Astrocyte (in vitro differentiated cells and primary cell): ENCODE measurements around the gene OR2T12. TPM values are rescaled to one million over a fixed set of nuclear protein-coding genes. Genes with fewer than 3 reads are reported as not detected.
"Not testable (repeated sequence)": the region's sequence is repeated elsewhere in the genome, so short reads cannot be mapped to it uniquely, and the experiment has no call there.

Experiments
- DNase-seq: peaks from one replicate; pipeline ENCODE4 v3.0.0-alpha.2; 2010; ENCODE audit warnings: low read depth
- FAIRE-seq: peaks from 2 replicates; lab custom pipeline; 2011; peaks lifted over from hg19 to GRCh38; lab: Jason Lieb, UNC
- H2AFZ ChIP-seq: 2 replicates; pipeline ENCODE4 v1.6.0; 2012; ENCODE audit warnings: low read depth, low read length, inconsistent platforms
- H3K27ac ChIP-seq: 2 replicates; pipeline ENCODE4 v1.5.1; 2011; ENCODE audit warnings: low read depth, low read length, inconsistent platforms
- H3K27me3 ChIP-seq: 2 replicates; pipeline ENCODE4 v1.6.0; 2011; ENCODE audit warnings: low read length, inconsistent platforms; ENCODE audit not compliant: insufficient read depth
- H3K36me3 ChIP-seq: 2 replicates; pipeline ENCODE4 v1.5.1; 2011; ENCODE audit warnings: low read length, inconsistent platforms; ENCODE audit not compliant: insufficient read depth
- H3K4me1 ChIP-seq: 2 replicates; pipeline ENCODE4 v1.5.1; 2011; ENCODE audit warnings: low read length, inconsistent platforms; ENCODE audit not compliant: insufficient read depth
- H3K4me2 ChIP-seq: 2 replicates; pipeline ENCODE4 v1.6.0; 2012; ENCODE audit warnings: low read length, inconsistent platforms
- H3K4me3 ChIP-seq: 2 replicates; pipeline ENCODE4 v1.5.1; 2011; ENCODE audit warnings: low read depth, mild to moderate bottlenecking, low read length, inconsistent platforms; ENCODE audit not compliant: insufficient read depth
- H3K79me2 ChIP-seq: 2 replicates; pipeline ENCODE4 v1.6.0; 2012; ENCODE audit warnings: mild to moderate bottlenecking, low read length, inconsistent platforms; ENCODE audit not compliant: insufficient read depth
- H3K9ac ChIP-seq: 2 replicates; pipeline ENCODE4 v1.6.0; 2012; ENCODE audit warnings: mild to moderate bottlenecking, low read length, inconsistent platforms
- H3K9me3 ChIP-seq: 2 replicates; pipeline ENCODE4 v1.5.1; 2012; ENCODE audit warnings: low read depth, mild to moderate bottlenecking, low read length, inconsistent platforms; ENCODE audit not compliant: insufficient read depth
- H4K20me1 ChIP-seq: 2 replicates; pipeline ENCODE4 v1.6.0; 2012; ENCODE audit warnings: low read length, inconsistent platforms; ENCODE audit not compliant: insufficient read depth
- H3K27ac Mint-ChIP-seq: one replicate; pipeline ENCODE4 v1.8.0; 2021; ENCODE audit warnings: mild to moderate bottlenecking, mixed read lengths; ENCODE audit not compliant: unreplicated experiment
- H3K27me3 Mint-ChIP-seq: one replicate; pipeline ENCODE4 v1.8.0; 2021; ENCODE audit warnings: low read depth, mixed read lengths; ENCODE audit not compliant: unreplicated experiment
- H3K36me3 Mint-ChIP-seq: one replicate; pipeline ENCODE4 v1.8.0; 2021; ENCODE audit warnings: low read depth, mixed read lengths; ENCODE audit not compliant: unreplicated experiment
- H3K4me1 Mint-ChIP-seq: one replicate; pipeline ENCODE4 v1.8.0; 2021; ENCODE audit warnings: low read depth, mixed read lengths; ENCODE audit not compliant: unreplicated experiment
- H3K4me3 Mint-ChIP-seq: one replicate; pipeline ENCODE4 v1.8.0; 2021; ENCODE audit warnings: mild to moderate bottlenecking, moderate library complexity, mixed read lengths; ENCODE audit not compliant: unreplicated experiment
- H3K9me3 Mint-ChIP-seq: one replicate; pipeline ENCODE4 v1.8.0; 2021; ENCODE audit warnings: mild to moderate bottlenecking, mixed read lengths; ENCODE audit not compliant: unreplicated experiment
- CTCF ChIP-seq: IDR thresholded peaks from 2 replicates; pipeline ENCODE4 v1.5.1; 2011; ENCODE audit warnings: low read depth, mild to moderate bottlenecking, inconsistent platforms, low read length, moderate library complexity; ENCODE audit not compliant: insufficient read depth
- EZH2 ChIP-seq: IDR thresholded peaks from 2 replicates; pipeline ENCODE4 v1.6.1; 2012; ENCODE audit warnings: mild to moderate bottlenecking, low read length, inconsistent platforms; ENCODE audit not compliant: insufficient read depth
- total RNA-seq: library from RNA; stranded (reverse); gene quantifications from 2 replicates; pipeline ENCODE4 v1.2.1, GENCODE V29; 2021

Gene OR2T12
- total RNA-seq, 1 donor from 2014 or later = not detected

GRCh38 chr1:248277876-248278275, 25.3 kb downstream of the OR2T12 start, which contains the start of gene OR2T33:
Gene OR2T33, minus strand, starts transcription at chr1:248277976. Its CDS starts 4,162 bp downstream, at chr1:248273814.
- H3K36me3 Mint-ChIP-seq = no peaks in the 10 kb centered on the region
- H3K9me3 Mint-ChIP-seq = peaks cover 5% of the 10 kb centered on the region

GRCh38 chr1:248273225-248273624, 30.0 kb downstream of the OR2T12 start:
- not testable (repeated sequence) for H4K20me1 ChIP-seq, H3K4me1 Mint-ChIP-seq, DNase-seq, H3K4me1 ChIP-seq, H3K36me3 ChIP-seq, FAIRE-seq, H2AFZ ChIP-seq, H3K27me3 ChIP-seq, H3K9me3 Mint-ChIP-seq, H3K4me3 Mint-ChIP-seq, H3K36me3 Mint-ChIP-seq, H3K27ac ChIP-seq, H3K79me2 ChIP-seq, H3K27me3 Mint-ChIP-seq, H3K9me3 ChIP-seq, H3K4me3 ChIP-seq, H3K27ac Mint-ChIP-seq, H3K9ac ChIP-seq, H3K4me2 ChIP-seq

More at GRCh38 chr1:248277876-248278275, 25.3 kb downstream of the OR2T12 start, which contains the start of gene OR2T33:
- DNase-seq = no peak
- Histone ChIP-seq H3K4me2 (no peak within 1 kb of the TSS), H3K9ac (no peak within 1 kb of the TSS), H3K79me2 (no peaks in the 10 kb centered on the region), H3K36me3 (no peaks in the 10 kb centered on the region), H3K27me3 (no peaks in the 10 kb centered on the region), H3K27ac (no peak within 1 kb of the TSS), H4K20me1 (no peaks in the 10 kb centered on the region), H3K4me3 (no peak within 1 kb of the TSS), H2AFZ (no peak within 1 kb of the TSS), H3K4me1 (no peaks in the 10 kb centered on the region), H3K9me3 (peaks cover 8% of the 10 kb centered on the region)
- H3K27me3 Mint-ChIP-seq = no peaks in the 10 kb centered on the region
- H3K27ac Mint-ChIP-seq = no peak within 1 kb of the TSS
- H3K4me3 Mint-ChIP-seq = no peak within 1 kb of the TSS
- no peaks in the 10 kb centered on the region for H3K4me1 Mint-ChIP-seq
- FAIRE-seq = no peak
- no peak for TF ChIP-seq EZH2
- no peak for TF ChIP-seq CTCF

GRCh38 chr1:248268178-248268577, 35.0 kb downstream of the OR2T12 start:
- H4K20me1 ChIP-seq = no peaks in the 10 kb centered on the region
- H3K4me2 ChIP-seq = no peak overlapping the region
- no peak overlapping the region for H2AFZ ChIP-seq
- no peaks in the 10 kb centered on the region for H3K27me3 Mint-ChIP-seq
- H3K9ac ChIP-seq = no peak overlapping the region
- FAIRE-seq = no peak
- H3K9me3 ChIP-seq = no peaks in the 10 kb centered on the region
- H3K27ac Mint-ChIP-seq = no peak overlapping the region
- TF ChIP-seq EZH2 (no peak), CTCF (no peak)
- no peak for DNase-seq
- H3K27ac ChIP-seq = no peak overlapping the region
- no peaks in the 10 kb centered on the region for H3K79me2 ChIP-seq
- H3K9me3 Mint-ChIP-seq = no peaks in the 10 kb centered on the region
- H3K27me3 ChIP-seq = no peaks in the 10 kb centered on the region
- no peaks in the 10 kb centered on the region for H3K36me3 ChIP-seq
- no peak overlapping the region for H3K4me3 Mint-ChIP-seq
- no peaks in the 10 kb centered on the region for H3K4me1 ChIP-seq
- no peaks in the 10 kb centered on the region for H3K4me1 Mint-ChIP-seq
- no peak overlapping the region for H3K4me3 ChIP-seq
- no peaks in the 10 kb centered on the region for H3K36me3 Mint-ChIP-seq

- not testable (repeated sequence) for H3K4me2 ChIP-seq, FAIRE-seq, H3K36me3 Mint-ChIP-seq, H2AFZ ChIP-seq, H3K9ac ChIP-seq, H3K4me1 Mint-ChIP-seq, H3K4me3 ChIP-seq, H3K9me3 ChIP-seq, H3K27me3 Mint-ChIP-seq, H4K20me1 ChIP-seq, H3K9me3 Mint-ChIP-seq, H3K79me2 ChIP-seq, DNase-seq, H3K4me1 ChIP-seq, H3K4me3 Mint-ChIP-seq, H3K36me3 ChIP-seq, H3K27ac Mint-ChIP-seq, H3K27me3 ChIP-seq, H3K27ac ChIP-seq
Observed at GRCh38 chr1:248259309-248259708, 43.9 kb downstream of the OR2T12 start.
